HT1080 (cell line): ENCODE measurements around the gene ACKR1. TPM values are rescaled to one million over a fixed set of nuclear protein-coding genes. Genes with fewer than 3 reads are reported as not detected.

Source experiments
- DNase-seq: peaks from one replicate; pipeline ENCODE4 v3.0.0-alpha.2; 2015; ENCODE audit warnings: low read depth
- polyA plus RNA-seq, 2 experiments: library from polyadenylated mRNA; depleted of rRNA; stranded (reverse); fragments of >200 nt; gene quantifications; 2 replicates each; pipeline ENCODE4 v1.2.3, GENCODE V29; 2015
- total RNA-seq: library from RNA; depleted of rRNA; stranded (reverse); fragments of >200 nt; shearing (Covaris generic); gene quantifications from 2 replicates; pipeline ENCODE4 v1.2.3, GENCODE V29; 2014; rRNA removed

The ACKR1 gene, protein sequence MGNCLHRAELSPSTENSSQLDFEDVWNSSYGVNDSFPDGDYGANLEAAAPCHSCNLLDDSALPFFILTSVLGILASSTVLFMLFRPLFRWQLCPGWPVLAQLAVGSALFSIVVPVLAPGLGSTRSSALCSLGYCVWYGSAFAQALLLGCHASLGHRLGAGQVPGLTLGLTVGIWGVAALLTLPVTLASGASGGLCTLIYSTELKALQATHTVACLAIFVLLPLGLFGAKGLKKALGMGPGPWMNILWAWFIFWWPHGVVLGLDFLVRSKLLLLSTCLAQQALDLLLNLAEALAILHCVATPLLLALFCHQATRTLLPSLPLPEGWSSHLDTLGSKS
- not detected in 2 replicates for total RNA-seq
- 0.09 TPM in 1 of 2 replicates, not detected in the other for polyA plus RNA-seq (2015; cell fraction: cytosol; rRNA removed)
- polyA plus RNA-seq (2015; cell fraction: nucleus; rRNA removed): 0.07 TPM in 1 of 2 replicates, not detected in the other

DNA sequence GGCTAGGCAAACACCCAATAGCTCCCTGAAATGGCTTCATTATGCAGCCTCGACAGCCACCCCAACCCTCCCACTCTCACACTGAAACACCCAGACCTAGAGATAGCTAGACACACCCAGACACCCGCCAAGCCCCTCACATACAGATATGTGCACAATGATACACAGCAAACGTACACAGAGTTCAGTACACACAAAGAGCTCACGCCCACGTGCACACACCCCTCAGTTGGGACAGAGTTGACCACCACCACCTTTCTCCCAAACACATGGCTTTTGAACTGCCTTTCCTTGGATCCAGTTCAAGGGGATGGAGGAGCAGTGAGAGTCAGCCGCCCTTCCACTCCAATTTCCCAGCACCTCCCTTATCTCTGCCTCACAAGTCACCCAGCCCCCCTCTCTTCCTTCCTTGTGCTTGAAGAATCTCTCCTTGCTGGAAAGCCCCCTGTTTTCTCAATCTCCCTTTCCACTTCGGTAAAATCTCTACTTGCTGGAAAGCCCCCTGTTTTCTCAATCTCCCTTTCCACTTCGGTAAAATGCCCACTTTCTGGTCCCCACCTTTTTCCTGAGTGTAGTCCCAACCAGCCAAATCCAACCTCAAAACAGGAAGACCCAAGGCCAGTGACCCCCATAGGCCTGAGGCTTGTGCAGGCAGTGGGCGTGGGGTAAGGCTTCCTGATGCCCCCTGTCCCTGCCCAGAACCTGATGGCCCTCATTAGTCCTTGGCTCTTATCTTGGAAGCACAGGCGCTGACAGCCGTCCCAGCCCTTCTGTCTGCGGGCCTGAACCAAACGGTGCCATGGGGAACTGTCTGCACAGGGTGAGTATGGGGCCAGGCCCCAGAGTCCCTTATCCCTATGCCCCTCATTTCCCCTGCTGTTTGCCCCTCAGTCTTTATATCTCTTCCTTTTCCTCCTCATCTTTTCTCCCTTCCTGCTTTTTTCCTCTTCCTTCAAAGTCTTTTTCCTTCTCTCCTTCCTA, at the start of gene ACKR1:
TSS of gene ACKR1 (plus strand) at position 715 of the 981 bp plus-strand sequence. CDS start at position 800, 85 bp downstream.
- DNase-seq: no peak

DNA sequence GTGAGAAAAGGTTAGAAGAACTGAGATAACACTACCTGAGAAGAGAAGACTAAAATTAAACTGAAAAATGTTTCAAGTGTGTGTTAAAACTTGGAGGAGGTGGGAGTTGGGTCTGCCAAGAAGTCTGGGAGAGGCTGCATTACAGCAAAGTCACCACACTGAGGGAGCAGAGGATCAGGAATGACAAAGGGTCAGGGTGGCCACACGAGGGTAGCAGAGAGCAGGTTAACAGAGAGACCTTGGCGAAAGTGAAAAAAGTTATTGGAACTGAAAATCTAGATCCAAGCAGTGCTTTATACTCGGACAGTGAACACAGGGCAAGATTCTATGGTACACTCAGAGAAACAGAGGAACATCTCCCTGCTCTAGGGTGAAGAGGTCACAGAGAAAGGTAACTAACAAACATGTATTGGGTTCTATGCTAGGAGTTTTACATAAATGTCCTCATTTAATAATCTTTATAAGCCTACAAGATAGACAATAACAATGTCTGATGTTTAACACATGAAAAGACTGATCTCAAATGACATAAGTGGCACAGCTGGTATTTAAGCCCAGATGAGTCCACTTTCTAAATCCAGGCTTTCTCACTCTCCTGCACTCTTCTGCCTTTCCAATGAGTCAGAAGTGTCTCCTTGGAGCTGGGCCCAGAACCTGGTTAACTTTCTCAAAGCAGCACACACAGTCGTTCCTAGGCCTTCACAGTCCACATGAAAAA, 43.5 kb upstream of the ACKR1 start:
- peak; percentile 84 for DNase-seq

DNA sequence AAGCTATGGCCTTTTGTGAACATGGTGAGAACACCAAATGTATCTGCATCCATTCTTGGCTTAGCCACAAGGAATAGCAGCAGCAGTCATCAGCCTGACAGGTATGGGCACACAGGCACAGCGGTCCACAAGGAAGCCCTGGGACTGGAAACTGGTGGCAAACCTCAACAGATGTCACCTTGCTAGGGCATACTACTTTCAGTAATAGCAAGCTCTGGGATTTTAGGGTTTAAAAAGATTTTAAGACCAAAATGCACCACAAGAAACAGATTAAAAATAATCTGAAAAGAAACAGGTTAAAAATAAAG, 43.0 kb upstream of the ACKR1 start:
- DNase-seq: no peak

DNA sequence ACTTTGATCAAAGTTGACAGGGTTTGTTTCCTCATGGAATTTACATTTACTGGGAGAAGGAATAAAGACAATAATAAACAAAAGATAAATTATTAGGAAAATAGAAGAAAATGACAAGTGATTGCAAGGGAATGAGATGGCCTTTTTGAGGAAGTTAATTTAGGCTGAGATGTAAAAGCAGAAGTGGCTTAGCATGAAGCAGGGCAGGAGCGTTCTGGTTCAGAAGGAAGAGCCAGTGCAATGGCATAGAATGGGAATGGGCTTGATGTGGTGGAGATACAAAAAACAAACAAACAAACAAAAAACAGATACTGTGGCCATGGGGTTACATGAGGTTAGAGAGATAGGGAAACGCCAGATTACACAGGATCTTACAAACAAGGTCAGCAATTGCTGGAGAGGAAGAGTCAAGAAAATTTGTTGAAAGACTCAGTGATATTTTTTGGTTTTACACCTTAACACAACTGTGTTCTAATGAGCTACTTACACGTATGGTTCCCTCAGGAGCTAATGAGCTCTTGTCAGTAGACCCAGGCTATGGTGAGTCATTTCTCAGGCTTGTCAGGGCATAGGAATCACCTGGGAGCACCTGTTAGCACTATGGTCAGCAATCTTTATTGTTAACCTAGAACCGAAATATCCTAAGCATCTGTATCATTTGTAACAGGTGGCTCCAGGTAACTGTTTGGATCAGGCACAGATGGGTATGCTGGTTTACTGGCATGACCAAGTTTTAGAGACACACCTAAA, 42.0 kb upstream of the ACKR1 start:
- no peak for DNase-seq

DNA sequence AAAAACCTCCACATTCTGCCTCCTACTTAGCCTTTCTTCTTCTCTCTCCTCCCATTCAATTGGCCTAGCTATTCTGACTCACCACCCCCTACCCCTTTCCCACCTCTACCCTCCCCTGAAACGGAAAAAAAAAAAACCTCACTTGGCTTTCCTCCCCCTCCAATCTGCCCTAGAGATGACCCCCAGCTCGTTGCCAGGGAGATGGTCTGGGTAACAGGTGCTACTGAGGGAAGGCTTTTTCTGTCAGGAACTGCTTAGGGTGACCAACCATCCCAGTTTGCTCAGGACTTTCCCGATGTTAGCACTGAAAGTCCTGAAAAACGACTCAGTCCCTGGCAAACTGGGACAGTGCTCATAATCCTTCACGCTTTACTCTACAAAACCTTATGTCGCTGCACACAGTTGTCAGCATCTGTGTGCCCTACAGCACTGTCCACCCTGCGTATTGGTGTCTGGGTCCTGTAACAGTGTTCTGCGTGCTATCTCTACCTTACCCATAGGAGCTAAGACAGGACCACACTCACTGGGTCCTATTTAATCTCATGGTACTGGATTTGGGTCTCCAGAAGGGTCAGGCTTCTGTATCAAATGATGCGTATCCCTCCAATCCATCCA, 41.0 kb upstream of the ACKR1 start:
- no peak for DNase-seq

DNA sequence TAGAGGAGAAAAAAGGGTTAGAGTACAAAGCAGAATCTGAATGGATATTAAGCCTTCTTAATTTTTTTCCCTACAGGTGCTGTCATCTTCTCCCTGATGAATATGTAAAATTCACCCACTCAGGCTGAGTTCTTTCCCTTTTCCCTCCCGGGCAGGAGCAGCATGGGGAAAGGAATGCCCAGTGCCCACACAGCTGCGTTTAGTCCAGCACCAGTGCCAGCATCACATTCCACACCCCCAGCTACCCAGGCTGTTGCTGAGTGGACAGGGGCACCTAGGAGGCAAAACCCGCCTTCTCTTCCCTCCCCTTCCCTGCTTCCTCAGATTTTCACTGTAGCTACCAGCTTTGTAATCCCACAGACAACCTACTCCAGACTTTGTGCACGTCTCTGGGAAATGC, 36.6 kb upstream of the ACKR1 start:
- no peak for DNase-seq

DNA sequence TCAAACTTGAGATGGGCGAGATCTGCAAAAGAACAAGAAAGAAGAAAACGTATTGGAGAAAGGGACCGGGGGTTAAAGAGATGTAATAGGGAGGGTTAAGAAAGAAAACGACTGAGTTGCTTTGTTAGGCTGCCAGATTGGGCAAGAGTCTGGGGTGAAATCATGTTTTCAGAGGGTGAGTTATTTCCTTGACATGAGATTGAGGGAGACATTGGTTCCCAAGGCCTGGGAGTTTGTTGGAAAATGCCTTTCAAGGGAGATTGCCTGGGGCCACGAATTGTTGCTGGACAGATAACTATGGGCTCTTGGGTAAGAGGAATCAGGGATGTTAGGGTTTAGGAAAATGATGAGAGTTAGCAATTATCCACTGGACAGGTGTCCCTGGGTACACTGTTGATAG, 34.0 kb upstream of the ACKR1 start:
- no peak for DNase-seq

DNA sequence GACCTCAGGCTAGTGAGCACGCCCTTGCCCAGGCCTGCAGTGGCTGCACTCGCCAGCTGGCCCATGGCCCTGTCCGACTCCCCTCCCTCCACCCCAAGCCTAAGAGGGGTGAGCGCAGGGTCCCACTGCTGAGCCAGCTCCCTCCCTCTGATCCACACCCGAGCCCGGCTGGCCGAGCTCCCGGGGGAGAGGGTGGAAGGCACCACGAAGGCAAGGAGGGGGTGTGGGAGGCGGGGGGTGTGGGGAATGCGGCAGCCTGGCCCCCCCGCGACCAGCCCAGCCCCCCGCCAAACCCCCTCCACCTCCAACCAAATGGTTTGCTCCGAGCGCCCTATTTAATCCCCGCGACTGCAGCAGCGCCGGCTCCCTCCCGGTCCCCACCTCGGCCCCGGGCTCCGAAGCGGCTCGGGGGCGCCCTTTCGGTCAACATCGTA, 33.4 kb upstream of the ACKR1 start, which contains the start of gene CADM3:
TSS of gene CADM3 (plus strand) at position 362 of the 434 bp plus-strand sequence. CDS start 151 bp downstream, outside the sequence.
- DNase-seq: no peak

DNA sequence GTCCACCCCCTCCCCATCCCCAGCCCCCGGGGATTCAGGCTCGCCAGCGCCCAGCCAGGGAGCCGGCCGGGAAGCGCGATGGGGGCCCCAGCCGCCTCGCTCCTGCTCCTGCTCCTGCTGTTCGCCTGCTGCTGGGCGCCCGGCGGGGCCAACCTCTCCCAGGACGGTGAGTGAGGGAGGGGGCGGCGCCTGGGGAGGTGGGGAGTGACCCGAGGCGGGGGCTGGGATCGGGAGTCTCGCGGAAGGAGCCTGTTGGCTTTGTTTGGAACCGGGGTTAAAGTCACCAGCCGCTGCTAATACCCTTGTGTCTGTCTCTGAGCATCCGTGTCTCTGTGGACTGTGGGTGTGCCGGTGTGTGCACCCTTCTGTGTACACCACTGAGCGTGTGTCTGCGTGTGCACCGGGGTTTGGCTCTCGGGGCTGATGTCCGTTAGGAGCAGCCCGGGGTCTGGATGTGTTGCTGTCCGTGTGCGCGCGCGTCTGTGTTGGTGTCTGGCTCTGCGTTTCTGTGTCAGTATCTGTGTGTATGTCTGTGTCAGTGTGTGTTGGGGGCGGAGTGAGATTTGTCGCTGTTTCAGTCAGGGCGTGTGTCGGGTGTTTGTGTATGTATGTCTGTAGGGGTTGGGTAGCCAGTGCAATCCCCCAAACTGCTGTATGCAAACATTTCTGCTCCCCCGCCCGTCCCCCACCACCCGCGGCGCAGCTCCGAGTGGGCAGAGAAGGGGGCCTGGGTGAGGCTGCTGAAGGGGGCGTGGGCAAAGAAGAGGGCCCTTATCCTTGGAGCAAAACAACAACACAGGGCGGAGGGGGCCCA, 32.8 kb upstream of the ACKR1 start:
- DNase-seq: peak; percentile 10

DNA sequence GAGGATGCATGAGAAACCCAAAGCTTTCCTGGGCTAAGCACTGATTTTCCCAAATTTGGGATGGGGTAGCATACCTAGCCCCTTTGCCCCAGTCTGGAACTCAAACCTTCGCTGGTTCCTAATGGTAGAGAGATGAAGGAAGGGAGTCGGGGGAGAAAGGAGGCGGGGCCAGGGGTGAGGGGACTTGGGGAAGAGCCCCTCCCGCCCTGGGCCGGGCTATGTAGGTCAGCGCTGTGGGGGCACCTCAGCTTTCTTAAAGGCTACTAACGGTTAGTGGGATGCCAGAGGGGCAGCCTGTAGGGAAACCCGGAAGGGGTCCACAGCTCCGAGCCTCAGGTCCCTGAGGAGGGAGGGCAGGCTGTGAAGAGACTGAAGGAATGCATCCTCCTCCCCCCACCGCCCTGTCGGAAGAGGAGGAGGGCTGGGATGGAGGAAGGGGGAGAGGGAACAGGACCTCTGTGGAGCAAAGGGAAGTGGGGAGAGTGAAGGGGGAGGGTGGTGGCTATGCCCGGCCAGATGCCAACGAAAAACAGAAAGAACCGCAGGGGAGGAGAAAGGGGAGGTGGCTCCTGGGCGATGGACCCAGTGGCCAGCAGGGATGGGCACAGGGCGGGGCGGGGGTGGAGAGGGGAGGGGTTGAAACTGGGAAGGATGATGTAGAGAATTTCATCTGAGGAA, 31.9 kb upstream of the ACKR1 start:
- peak; percentile 47 for DNase-seq

DNA sequence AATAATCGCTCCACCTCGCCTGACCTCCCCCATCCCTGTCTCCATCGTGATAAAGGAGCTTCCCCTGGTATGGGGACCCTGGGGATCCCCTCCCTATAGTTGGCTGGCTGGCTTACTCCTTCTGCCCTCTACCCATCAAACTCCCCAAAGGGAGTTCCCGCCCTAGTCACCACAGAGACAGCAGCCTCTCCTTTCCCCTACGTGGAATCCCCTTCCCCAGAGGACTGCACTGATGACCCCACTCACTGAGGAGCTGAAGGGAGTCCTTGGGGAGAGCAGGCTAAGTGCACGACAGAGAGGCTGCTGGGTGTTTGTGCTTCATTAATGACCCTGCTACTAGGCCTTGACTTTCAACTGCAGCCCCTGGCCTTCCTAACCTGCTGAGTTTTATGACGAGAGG, 31.4 kb upstream of the ACKR1 start:
- DNase-seq: no peak

DNA sequence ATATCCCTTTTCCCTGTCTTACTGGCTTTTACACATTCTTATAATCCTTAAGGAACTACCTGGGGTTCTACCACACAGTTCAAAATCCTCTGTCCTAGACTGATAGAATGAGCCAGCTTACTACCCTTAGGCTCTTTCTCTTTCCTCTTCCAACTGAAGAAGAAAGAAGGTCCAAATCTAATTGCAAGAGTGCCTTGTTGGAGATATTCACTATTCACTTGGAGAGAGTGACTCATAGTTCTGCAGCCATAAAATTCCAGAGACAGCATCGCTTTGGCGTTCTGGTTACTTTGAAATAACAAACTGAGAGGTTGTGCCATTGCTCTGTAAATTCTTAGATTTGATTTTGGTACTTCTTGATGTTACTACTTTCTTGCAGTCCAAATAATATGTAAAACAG, 29.1 kb upstream of the ACKR1 start:
- DNase-seq: no peak

DNA sequence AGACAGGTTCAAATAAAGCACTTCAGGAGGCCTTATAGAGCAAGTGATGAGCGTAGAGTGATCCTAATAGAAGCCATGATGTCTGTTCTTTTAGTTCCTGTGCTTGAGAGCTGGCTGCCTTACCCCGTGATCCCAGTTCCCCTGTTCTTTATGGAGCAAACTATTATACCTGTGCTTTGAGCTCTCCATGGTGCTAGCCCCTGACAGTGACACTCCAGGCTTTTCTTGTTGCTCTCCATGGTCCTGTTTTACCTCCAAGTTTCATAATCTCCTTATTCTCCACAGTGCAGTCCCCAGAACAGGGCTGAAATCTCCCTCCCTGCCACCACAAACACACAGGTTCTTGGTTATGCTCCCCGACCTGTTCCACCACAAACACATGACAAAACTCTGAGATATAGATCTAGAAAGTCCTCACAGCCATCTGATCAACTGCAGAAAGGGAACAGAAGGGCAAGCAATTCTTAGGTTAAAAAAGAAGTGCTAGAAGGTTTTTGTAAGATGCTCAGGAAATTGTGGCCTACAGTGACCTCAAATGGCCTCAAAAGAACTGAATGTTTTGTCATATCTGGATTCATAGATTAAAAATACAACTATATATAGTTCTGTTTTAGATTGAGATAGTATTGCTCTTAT, 27.3 kb upstream of the ACKR1 start:
- DNase-seq: peak; percentile 70

DNA sequence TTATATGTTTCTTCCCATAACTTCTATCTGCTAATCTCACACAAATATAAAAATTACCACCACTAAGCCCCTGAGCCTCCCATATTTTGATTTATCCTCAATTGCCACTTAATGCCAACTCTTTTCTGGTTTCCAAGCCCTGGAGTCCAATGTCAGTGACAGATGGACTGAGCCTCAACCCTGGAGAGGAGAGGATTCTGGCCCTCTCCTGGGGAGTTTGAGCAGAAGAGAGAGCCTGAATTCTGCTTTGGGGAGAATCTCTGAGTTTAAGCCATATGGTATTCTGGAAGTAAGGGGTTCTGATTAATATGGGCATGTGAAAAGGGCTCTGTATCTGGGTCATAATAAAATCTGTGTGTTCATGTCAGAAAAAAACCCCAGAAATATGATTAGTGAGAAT, 24.8 kb upstream of the ACKR1 start:
- DNase-seq: no peak

DNA sequence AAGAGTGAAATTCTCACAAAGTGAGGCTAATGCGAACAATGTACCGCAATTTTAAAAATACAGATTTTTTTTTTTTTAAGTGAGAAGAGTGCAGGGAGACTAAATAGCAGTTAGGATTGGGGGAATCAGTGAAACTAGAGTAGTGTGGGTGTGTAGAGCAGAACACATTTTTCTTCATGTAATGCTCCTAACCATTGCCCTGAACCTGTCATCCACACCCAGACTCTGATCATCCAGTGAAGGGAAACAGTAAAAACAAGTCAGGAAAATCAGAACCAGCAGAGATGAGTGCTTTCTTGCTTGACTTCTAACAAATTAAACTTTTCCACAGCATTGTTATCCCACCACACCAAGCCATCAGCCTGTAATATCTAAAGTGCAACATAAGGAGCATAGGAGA, 24.2 kb upstream of the ACKR1 start:
- no peak for DNase-seq

DNA sequence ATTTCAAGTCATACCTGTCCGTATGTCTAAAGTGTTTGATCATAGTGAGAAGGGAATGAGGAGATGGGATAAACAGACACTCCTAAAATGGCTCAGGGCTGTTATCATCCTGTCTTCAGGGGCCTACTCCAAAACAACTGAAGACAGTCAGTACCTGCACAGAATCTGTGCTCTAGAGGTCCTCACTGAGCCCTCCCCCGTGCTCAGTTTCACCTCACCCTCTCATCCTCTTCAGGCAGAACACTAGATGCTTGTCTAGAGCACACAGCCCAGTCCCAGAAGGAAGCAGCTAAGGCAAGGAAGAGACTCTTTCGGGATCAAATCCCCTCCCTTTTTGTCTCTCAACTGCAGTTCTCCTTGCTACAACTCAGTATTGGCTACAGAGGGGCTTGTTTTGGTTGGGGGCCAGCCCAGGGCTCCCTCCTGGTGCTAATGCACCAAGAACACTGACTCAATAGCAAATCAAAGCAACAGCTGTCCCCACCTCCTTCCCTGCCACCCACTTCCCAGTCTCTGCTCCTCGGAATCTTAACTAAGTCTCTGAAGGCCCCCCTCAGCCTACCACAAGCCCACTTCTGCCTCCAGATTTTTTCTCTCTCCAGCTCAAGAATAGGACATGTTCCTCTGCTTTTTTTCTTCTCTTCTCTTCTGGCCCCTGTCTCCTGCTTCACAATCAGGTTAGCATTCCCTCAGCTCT, 23.2 kb upstream of the ACKR1 start:
- no peak for DNase-seq

DNA sequence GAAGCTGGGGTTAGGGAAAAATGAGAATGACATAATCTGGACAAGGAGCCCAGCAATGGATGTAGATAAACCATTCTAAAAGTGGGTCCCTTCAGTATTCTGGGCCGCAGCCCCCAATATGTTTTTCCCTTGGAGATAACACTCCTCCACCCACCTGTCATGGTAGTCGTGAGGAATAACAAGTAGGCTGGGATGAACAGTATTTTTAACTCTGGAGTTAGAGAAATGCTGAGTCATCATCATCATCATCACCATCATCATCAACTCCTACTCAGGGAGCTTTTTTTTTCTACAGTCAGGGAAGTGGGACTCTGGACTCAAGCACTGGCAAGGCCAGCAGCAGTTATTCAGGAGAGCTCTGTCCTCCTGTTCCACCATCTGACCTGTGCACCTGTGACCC, 20.5 kb upstream of the ACKR1 start:
- DNase-seq: peak; percentile 27

DNA sequence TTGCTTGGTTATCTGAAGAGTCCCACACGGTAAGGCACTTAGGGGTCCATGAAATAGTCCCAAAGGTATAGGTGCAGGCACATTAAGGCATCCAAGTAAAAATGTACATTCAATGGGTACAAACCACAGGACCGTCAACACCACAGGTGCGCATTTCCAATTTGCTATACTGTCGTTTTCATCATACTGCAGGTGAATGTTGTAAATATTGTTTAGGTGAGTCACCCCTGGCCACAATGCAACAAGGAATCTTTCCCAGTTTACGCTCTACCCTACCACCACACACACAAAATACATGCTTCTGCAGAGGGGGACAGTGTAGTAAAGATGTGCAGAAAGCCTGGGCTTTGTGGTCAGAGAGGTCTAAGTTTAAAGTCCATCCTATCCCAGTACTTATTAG, 19.6 kb upstream of the ACKR1 start:
- DNase-seq: no peak
